Parathyroid adenoma (tissue), 2 donors: ENCODE data around the gene PLEK.

Experiments
- H2AFZ ChIP-seq: fragments of 300-600 bp; sonication (generic); one replicate; pipeline ENCODE4 v1.7.0; 2017; ENCODE audit warnings: antibody characterized with exemption, mild to moderate bottlenecking
- H3K27ac ChIP-seq: fragments of 300-600 bp; sonication (generic); one replicate; pipeline ENCODE4 v1.7.0; 2017
- H3K27me3 ChIP-seq: fragments of 300-600 bp; sonication (generic); one replicate; pipeline ENCODE4 v1.7.0; 2017; ENCODE audit warnings: low read length; ENCODE audit not compliant: control insufficient read depth, insufficient read depth
- H3K36me3 ChIP-seq: fragments of 300-600 bp; sonication (generic); one replicate; pipeline ENCODE4 v1.7.0; 2017; ENCODE audit warnings: low read length; ENCODE audit not compliant: control insufficient read depth, insufficient read depth
- H3K4me1 ChIP-seq: fragments of 300-600 bp; sonication (generic); one replicate; pipeline ENCODE4 v1.7.0; 2017; ENCODE audit warnings: control low read depth
- H3K4me2 ChIP-seq: fragments of 300-600 bp; sonication (generic); one replicate; pipeline ENCODE4 v1.7.0; 2017; ENCODE audit warnings: low read length
- H3K4me3 ChIP-seq: fragments of 300-600 bp; sonication (generic); one replicate; pipeline ENCODE4 v1.7.0; 2017; ENCODE audit warnings: low read depth, low read length
- H3K79me2 ChIP-seq: fragments of 300-600 bp; sonication (generic); one replicate; pipeline ENCODE4 v1.7.0; 2017; ENCODE audit warnings: control low read depth
- H3K9ac ChIP-seq: fragments of 300-600 bp; sonication (generic); one replicate; pipeline ENCODE4 v1.7.0; 2017; ENCODE audit warnings: mild to moderate bottlenecking
- H3K9me3 ChIP-seq: fragments of 300-600 bp; sonication (generic); one replicate; pipeline ENCODE4 v1.7.0; 2017; ENCODE audit warnings: low read length; ENCODE audit not compliant: control insufficient read depth
- CTCF ChIP-seq: fragments of 300-600 bp; sonication (generic); IDR thresholded peaks from one replicate; pipeline ENCODE4 v1.7.0; 2017; ENCODE audit warnings: antibody characterized with exemption, mild to moderate bottlenecking
- donor health status: primary hyperparathyroidism.

The PLEK gene

GRCh38 chr2:68351997-68352396 is 13.1 kb upstream of the PLEK start:
- Histone ChIP-seq H3K27me3 (no peaks in the 10 kb centered on the region), H3K4me2 (no peak overlapping the region), H2AFZ (no peak overlapping the region), H3K9ac (no peak overlapping the region), H3K36me3 (no peaks in the 10 kb centered on the region), H3K4me3 (no peak overlapping the region), H3K27ac (no peak overlapping the region), H3K79me2 (no peaks in the 10 kb centered on the region), H3K4me1 (no peaks in the 10 kb centered on the region), H3K9me3 (no peaks in the 10 kb centered on the region)
- no peak for TF ChIP-seq CTCF

GRCh38 chr2:68352651-68353391 is 12.3 kb upstream of the PLEK start:
- H3K9me3 ChIP-seq = no peaks in the 10 kb centered on the region
- H3K79me2 ChIP-seq = no peaks in the 10 kb centered on the region
- H3K4me3 ChIP-seq = no peak overlapping the region
- H3K27me3 ChIP-seq = no peaks in the 10 kb centered on the region
- no peak for TF ChIP-seq CTCF
- H3K36me3 ChIP-seq = no peaks in the 10 kb centered on the region
- no peak overlapping the region for H2AFZ ChIP-seq
- no peaks in the 10 kb centered on the region for H3K4me1 ChIP-seq
- no peak overlapping the region for H3K4me2 ChIP-seq
- no peak overlapping the region for H3K27ac ChIP-seq
- no peak overlapping the region for H3K9ac ChIP-seq

GRCh38 chr2:68356599-68357239 is 8.4 kb upstream of the PLEK start:
- Histone ChIP-seq H3K79me2 (no peaks in the 10 kb centered on the region), H3K4me3 (no peak overlapping the region), H3K27me3 (no peaks in the 10 kb centered on the region), H3K9ac (no peak overlapping the region), H2AFZ (no peak overlapping the region), H3K9me3 (no peaks in the 10 kb centered on the region), H3K36me3 (no peaks in the 10 kb centered on the region), H3K4me2 (no peak overlapping the region), H3K4me1 (no peaks in the 10 kb centered on the region), H3K27ac (no peak overlapping the region)
- no peak for TF ChIP-seq CTCF

- no peaks in the 10 kb centered on the region for H3K36me3 ChIP-seq
- H2AFZ ChIP-seq = peak overlapping the region; percentile 34
- no peaks in the 10 kb centered on the region for H3K27me3 ChIP-seq
- H3K4me2 ChIP-seq = no peak overlapping the region
- no peak overlapping the region for H3K9ac ChIP-seq
- H3K9me3 ChIP-seq = no peaks in the 10 kb centered on the region
- no peak overlapping the region for H3K4me3 ChIP-seq
- no peak for TF ChIP-seq CTCF
- H3K27ac ChIP-seq = no peak overlapping the region
- H3K79me2 ChIP-seq = no peaks in the 10 kb centered on the region
- H3K4me1 ChIP-seq = no peaks in the 10 kb centered on the region
These were observed 7.3 kb upstream of the PLEK start for GRCh38 chr2:68357605-68358337.
